Measurements from ENCODE around the gene TMEM151B. TPM values are rescaled to one million over a fixed set of nuclear protein-coding genes. Genes with fewer than 3 reads are reported as not detected.

TMEM151B gene
- total RNA-seq, 3 donors from 2014 or later (not counting 1 experiment from before 2014, with no cell fraction given), result not detected

DNA sequence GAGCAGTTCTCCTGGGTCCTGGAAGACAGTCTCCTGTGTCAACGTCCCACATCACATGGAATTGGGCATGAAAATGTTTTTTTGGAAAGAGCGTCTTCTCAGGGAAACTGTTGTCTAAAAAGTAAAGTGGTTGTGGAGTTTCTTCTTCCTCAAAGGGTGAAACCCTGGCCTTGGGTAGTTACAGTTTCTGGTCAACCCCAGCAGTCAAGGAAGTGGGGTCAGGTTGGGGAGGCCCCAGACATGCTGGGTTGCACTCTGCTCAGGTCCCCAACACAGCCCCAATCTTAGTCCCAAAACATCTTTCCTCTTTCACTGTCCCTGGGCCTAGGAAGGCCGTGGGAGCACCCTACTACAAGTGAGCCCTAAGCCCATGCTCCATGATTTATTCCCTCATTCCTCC is 3.9 kb upstream of the TMEM151B start:
- TF ChIP-seq, protein P1, sequence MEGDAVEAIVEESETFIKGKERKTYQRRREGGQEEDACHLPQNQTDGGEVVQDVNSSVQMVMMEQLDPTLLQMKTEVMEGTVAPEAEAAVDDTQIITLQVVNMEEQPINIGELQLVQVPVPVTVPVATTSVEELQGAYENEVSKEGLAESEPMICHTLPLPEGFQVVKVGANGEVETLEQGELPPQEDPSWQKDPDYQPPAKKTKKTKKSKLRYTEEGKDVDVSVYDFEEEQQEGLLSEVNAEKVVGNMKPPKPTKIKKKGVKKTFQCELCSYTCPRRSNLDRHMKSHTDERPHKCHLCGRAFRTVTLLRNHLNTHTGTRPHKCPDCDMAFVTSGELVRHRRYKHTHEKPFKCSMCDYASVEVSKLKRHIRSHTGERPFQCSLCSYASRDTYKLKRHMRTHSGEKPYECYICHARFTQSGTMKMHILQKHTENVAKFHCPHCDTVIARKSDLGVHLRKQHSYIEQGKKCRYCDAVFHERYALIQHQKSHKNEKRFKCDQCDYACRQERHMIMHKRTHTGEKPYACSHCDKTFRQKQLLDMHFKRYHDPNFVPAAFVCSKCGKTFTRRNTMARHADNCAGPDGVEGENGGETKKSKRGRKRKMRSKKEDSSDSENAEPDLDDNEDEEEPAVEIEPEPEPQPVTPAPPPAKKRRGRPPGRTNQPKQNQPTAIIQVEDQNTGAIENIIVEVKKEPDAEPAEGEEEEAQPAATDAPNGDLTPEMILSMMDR (IDR thresholded peaks at IDR 0.05), result no peak

DNA sequence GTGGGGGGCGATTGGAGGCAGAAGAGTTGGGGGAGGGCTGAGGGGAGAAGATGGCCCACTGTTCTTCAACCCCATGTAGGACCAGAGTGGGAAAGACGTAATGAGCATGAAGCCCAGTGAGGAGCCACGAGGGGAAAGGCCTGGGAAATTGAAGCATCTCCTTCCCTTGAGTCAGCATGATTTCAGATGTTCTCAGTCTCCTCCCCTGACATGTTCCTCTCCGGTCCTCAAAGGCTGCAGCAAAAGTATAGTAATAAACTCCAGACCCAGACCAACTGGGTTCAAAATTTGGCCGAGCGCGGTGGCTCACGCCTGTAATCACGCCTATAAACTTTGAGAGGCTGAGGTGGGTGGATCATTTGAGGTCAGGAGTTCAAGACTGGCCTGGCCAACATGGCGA is 3.0 kb upstream of the TMEM151B start:
- H3K4me3 Mint-ChIP-seq, result no peak overlapping the region
- Histone ChIP-seq H3K27me3 (ENCODE audit: control insufficient read depth, insufficient read depth, low read length) (peaks cover 29% of the 10 kb centered on the region), H3K9me3 (ENCODE audit: control insufficient read depth, insufficient read depth, low read length) (no peaks in the 10 kb centered on the region), H3K4me1 (ENCODE audit: control insufficient read depth, insufficient read depth, low read length) (peaks cover 47% of the 10 kb centered on the region), H3K36me3 (ENCODE audit: control insufficient read depth, insufficient read depth, low read length) (peaks cover 1% of the 10 kb centered on the region), H3K27ac (ENCODE audit: low read length) (no peak overlapping the region), H3K4me3 (ENCODE audit: low read length) (no peak overlapping the region)
- ATAC-seq, result no peak
- TF ChIP-seq, protein P1 (IDR thresholded peaks at IDR 0.05), result no peak
- peaks cover 19 to 50% of the 10 kb centered on the region in 2 donors for H3K4me1 Mint-ChIP-seq
- H3K27ac Mint-ChIP-seq, result peak overlapping the region; percentile 93 to 98
- H3K36me3 Mint-ChIP-seq, result no peaks in the 10 kb centered on the region
- intact Hi-C loops (cut with micrococcal nuclease), result no loop called here
- H3K27me3 Mint-ChIP-seq (ENCODE audit: low read depth in 2 of 2), result peaks cover 22 to 23% of the 10 kb centered on the region in 2 donors
- 83% methylated on average over 9 of the region's 10 CpGs for WGBS (ENCODE audit: insufficient coverage)
- H3K9me3 Mint-ChIP-seq, result no peaks in the 10 kb centered on the region
- DNase-seq, result peak in 1 of 2 donors; percentile 18

More for the DNA sequence above, 3.9 kb upstream of the TMEM151B start:
- Histone ChIP-seq H3K4me3 (ENCODE audit: low read length) (no peak overlapping the region), H3K9me3 (ENCODE audit: control insufficient read depth, insufficient read depth, low read length) (no peaks in the 10 kb centered on the region), H3K27me3 (ENCODE audit: control insufficient read depth, insufficient read depth, low read length) (peaks cover 21% of the 10 kb centered on the region), H3K4me1 (ENCODE audit: control insufficient read depth, insufficient read depth, low read length) (peaks cover 55% of the 10 kb centered on the region), H3K27ac (ENCODE audit: low read length) (peak overlapping the region; percentile 74), H3K36me3 (ENCODE audit: control insufficient read depth, insufficient read depth, low read length) (peaks cover 6% of the 10 kb centered on the region)
- H3K4me3 Mint-ChIP-seq, result peak overlapping the region; percentile 93
- DNase-seq, result no peak
- no peak for ATAC-seq
- peak overlapping the region; percentile 93 to 98 for H3K27ac Mint-ChIP-seq
- peaks cover 16% of the 10 kb centered on the region in 2 donors for H3K27me3 Mint-ChIP-seq (ENCODE audit: low read depth in 2 of 2)
- H3K36me3 Mint-ChIP-seq, result no peaks in the 10 kb centered on the region
- H3K4me1 Mint-ChIP-seq, result peaks cover 19 to 47% of the 10 kb centered on the region in 2 donors
- intact Hi-C loops (cut with micrococcal nuclease), result no loop called here
- H3K9me3 Mint-ChIP-seq, result no peaks in the 10 kb centered on the region
- 70% methylated on average over 3 of the region's 3 CpGs for WGBS (ENCODE audit: insufficient coverage)

DNA sequence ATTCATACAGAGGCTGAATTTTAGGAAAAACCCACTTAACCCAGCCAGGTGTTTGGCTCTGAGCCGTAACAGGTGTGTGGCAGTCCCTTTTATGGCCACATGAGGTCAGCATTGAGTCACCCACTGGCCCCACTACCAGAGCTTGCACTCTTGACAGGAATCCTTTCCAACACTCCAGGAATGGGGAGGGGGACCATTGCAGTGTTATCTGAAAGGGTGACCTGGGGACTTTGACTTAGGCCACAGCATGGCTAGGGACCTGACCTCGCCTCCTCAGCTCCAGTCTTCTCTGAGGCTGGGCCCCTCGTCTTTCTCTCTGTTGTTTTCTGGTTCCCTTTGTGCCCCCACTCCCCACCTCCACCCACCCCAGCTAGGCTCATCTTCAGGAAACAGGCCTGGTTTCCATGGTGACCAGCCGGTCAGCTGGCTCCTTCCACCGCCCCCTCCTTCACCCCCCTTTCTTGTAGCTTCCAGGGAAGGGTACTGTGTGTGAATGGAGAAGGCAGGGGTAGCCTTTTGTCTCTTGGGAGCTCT is 2.1 kb upstream of the TMEM151B start:
- intact Hi-C loops (cut with micrococcal nuclease), result loop anchor here (1.0 to 2.0 kb wide), 2 partner anchors 45 to 71 kb away; partner anchors contain the start of gene AARS2
- peak overlapping the region; percentile 41 to 98 for H3K27ac Mint-ChIP-seq
- no peak overlapping the region for H3K27ac ChIP-seq (ENCODE audit: low read length)
- H3K9me3 Mint-ChIP-seq, result no peaks in the 10 kb centered on the region
- peak overlapping the region; percentile 55 for H3K4me3 Mint-ChIP-seq
- H3K27me3 Mint-ChIP-seq (ENCODE audit: low read depth in 2 of 2), result peaks cover 31% of the 10 kb centered on the region in 2 donors
- H3K9me3 ChIP-seq (ENCODE audit: control insufficient read depth, insufficient read depth, low read length), result no peaks in the 10 kb centered on the region
- DNase-seq (peak; percentile 49 to 88), ATAC-seq (no peak)
- H3K36me3 ChIP-seq (ENCODE audit: control insufficient read depth, insufficient read depth, low read length), result no peaks in the 10 kb centered on the region
- peaks cover 38% of the 10 kb centered on the region for H3K4me1 ChIP-seq (ENCODE audit: control insufficient read depth, insufficient read depth, low read length)
- H3K27me3 ChIP-seq (ENCODE audit: control insufficient read depth, insufficient read depth, low read length), result peaks cover 32% of the 10 kb centered on the region
- H3K4me1 Mint-ChIP-seq, result peaks cover 18 to 41% of the 10 kb centered on the region in 2 donors
- no peaks in the 10 kb centered on the region for H3K36me3 Mint-ChIP-seq
- whole genome bisulfite sequencing (ENCODE audit: insufficient coverage), result 33% methylated on average over 3 of the region's 5 CpGs
- H3K4me3 ChIP-seq (ENCODE audit: low read length), result no peak overlapping the region
- TF ChIP-seq, protein P1 (IDR thresholded peaks at IDR 0.05), result peak; percentile 82

Data from natural killer cell (primary cell).